Effector memory CD4-positive, alpha-beta T cell (primary cell): ENCODE data around the gene ITPRIPL1.

ENCODE experiments used
- DNase-seq, 3 donors: peaks; one replicate each; pipeline ENCODE4 v3.0.0-alpha.2; 2020
- H3K27ac ChIP-seq: 2 replicates; pipeline ENCODE4 v1.7.0; 2013; ENCODE audit warnings: mild to moderate bottlenecking, low read length, moderate library complexity; ENCODE audit not compliant: insufficient read depth, poor library complexity, severe bottlenecking
- H3K27me3 ChIP-seq: replicated peaks from 2 replicates; pipeline ENCODE4 v1.7.0; 2013; ENCODE audit warnings: mild to moderate bottlenecking, low read length; ENCODE audit not compliant: insufficient read depth, control insufficient read depth, poor library complexity, severe bottlenecking
- H3K36me3 ChIP-seq: 2 replicates; pipeline ENCODE4 v1.7.0; 2013; ENCODE audit warnings: mild to moderate bottlenecking, low read length, moderate library complexity; ENCODE audit not compliant: control insufficient read depth, insufficient read depth
- H3K4me1 ChIP-seq: 2 replicates; pipeline ENCODE4 v1.7.0; 2013; ENCODE audit warnings: low read length, mild to moderate bottlenecking; ENCODE audit not compliant: control insufficient read depth, insufficient read depth, poor library complexity, severe bottlenecking
- H3K4me3 ChIP-seq: 2 replicates; pipeline ENCODE4 v1.7.0; 2013; ENCODE audit warnings: low read length, low read depth, mild to moderate bottlenecking; ENCODE audit not compliant: insufficient read depth, poor library complexity, severe bottlenecking
- H3K9me3 ChIP-seq: 2 replicates; pipeline ENCODE4 v1.7.0; 2013; ENCODE audit warnings: mild to moderate bottlenecking, low read length, moderate library complexity; ENCODE audit not compliant: control insufficient read depth

The ITPRIPL1 gene

GRCh38 chr2:96333708-96334107 lies 8.6 kb downstream of the ITPRIPL1 start:
- DNase-seq: no peak
- Histone ChIP-seq H3K27me3 (no peaks in the 10 kb centered on the region), H3K9me3 (no peaks in the 10 kb centered on the region), H3K27ac (no peak overlapping the region), H3K4me3 (no peak overlapping the region), H3K36me3 (no peaks in the 10 kb centered on the region), H3K4me1 (peaks cover 6% of the 10 kb centered on the region)

DNA sequence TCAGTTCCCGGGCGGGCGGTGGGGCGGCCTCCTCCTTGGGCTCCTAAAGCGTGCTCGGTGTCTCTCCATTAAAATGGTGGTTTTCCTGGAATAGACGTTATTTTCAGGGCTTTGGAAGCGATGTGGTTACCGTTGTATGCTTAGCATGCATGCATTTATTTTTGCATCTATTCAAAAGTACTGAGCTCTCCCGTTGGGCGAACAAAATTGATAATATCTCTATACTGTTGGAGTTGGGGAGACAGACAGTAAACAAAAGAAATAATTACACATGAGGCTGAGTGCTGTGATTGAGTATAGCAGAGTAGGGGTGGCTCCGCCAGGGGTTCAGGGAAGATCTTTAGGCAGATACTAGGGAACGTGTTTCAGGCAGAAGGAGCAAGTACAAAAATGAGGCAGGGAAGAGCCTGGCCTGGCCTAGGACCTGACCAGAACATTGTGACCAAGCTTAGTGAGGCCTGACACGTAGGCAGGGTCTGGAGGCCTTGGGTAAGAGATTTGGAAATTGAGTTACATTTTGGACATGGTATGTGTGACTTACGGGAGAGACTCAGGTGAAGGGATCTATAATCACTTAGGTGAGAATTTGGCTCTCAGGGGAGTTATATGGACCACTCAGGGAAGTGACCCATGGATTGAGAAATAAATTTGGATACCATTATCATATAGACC lies 11.1 kb downstream of the ITPRIPL1 start:
- H3K9me3 ChIP-seq: no peaks in the 10 kb centered on the region
- H3K36me3 ChIP-seq: no peaks in the 10 kb centered on the region
- peak overlapping the region; percentile 82 for H3K27ac ChIP-seq
- DNase-seq: no peak
- peak overlapping the region; percentile 68 for H3K4me3 ChIP-seq
- H3K27me3 ChIP-seq: no peaks in the 10 kb centered on the region
- peaks cover 7% of the 10 kb centered on the region for H3K4me1 ChIP-seq

- Histone ChIP-seq H3K9me3 (no peaks in the 10 kb centered on the region), H3K27me3 (no peaks in the 10 kb centered on the region), H3K4me3 (no peak overlapping the region), H3K4me1 (peaks cover 13% of the 10 kb centered on the region), H3K27ac (no peak overlapping the region), H3K36me3 (no peaks in the 10 kb centered on the region)
- no peak for DNase-seq
Observed at GRCh38 chr2:96336873-96337272, 11.8 kb downstream of the ITPRIPL1 start.

GRCh38 chr2:96340493-96341414 lies 15.6 kb downstream of the ITPRIPL1 start:
- Histone ChIP-seq H3K27ac (peak overlapping the region; percentile 80), H3K36me3 (no peaks in the 10 kb centered on the region), H3K9me3 (no peaks in the 10 kb centered on the region), H3K4me1 (peaks cover 38% of the 10 kb centered on the region), H3K4me3 (no peak overlapping the region), H3K27me3 (no peaks in the 10 kb centered on the region)
- no peak for DNase-seq

DNA sequence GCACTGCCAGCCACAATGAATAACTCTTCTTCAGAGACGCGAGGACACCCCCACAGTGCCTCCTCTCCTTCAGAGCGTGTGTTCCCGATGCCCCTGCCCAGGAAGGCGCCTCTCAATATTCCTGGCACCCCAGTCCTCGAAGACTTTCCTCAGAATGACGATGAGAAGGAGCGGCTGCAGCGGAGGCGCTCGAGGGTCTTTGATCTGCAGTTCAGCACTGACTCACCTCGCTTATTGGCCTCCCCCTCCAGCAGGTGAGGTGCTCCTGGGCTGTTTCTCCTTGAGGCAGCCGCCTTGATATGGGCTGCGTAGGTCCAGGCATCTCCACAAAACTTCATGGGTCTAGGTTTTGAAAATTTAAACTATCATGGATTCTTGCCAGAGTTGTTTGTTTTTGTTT lies 16.5 kb downstream of the ITPRIPL1 start:
- Histone ChIP-seq H3K4me1 (peaks cover 38% of the 10 kb centered on the region), H3K27ac (peak overlapping the region; percentile 80), H3K9me3 (no peaks in the 10 kb centered on the region), H3K4me3 (no peak overlapping the region), H3K27me3 (no peaks in the 10 kb centered on the region), H3K36me3 (no peaks in the 10 kb centered on the region)
- DNase-seq: peak in 1 of 3 donors; percentile 31

GRCh38 chr2:96342085-96342484 lies 17.0 kb downstream of the ITPRIPL1 start:
- peak; percentile 26 to 58 (median 40) for DNase-seq
- Histone ChIP-seq H3K9me3 (no peaks in the 10 kb centered on the region), H3K4me1 (peaks cover 38% of the 10 kb centered on the region), H3K27ac (peak overlapping the region; percentile 80), H3K27me3 (no peaks in the 10 kb centered on the region), H3K36me3 (no peaks in the 10 kb centered on the region), H3K4me3 (no peak overlapping the region)

GRCh38 chr2:96344011-96344410 lies 18.9 kb downstream of the ITPRIPL1 start:
- H3K4me3 ChIP-seq: no peak overlapping the region
- peaks cover 38% of the 10 kb centered on the region for H3K4me1 ChIP-seq
- no peaks in the 10 kb centered on the region for H3K36me3 ChIP-seq
- peak overlapping the region; percentile 67 for H3K27ac ChIP-seq
- H3K9me3 ChIP-seq: no peaks in the 10 kb centered on the region
- peak; percentile 30 to 51 (median 31) for DNase-seq
- H3K27me3 ChIP-seq: no peaks in the 10 kb centered on the region

- Histone ChIP-seq H3K27me3 (no peaks in the 10 kb centered on the region), H3K4me1 (peaks cover 38% of the 10 kb centered on the region), H3K4me3 (no peak overlapping the region), H3K9me3 (no peaks in the 10 kb centered on the region), H3K36me3 (no peaks in the 10 kb centered on the region), H3K27ac (no peak overlapping the region)
- no peak for DNase-seq
Observed at GRCh38 chr2:96345438-96345837, 20.3 kb downstream of the ITPRIPL1 start.

- DNase-seq: no peak
- Histone ChIP-seq H3K27me3 (no peaks in the 10 kb centered on the region), H3K27ac (no peak overlapping the region), H3K4me1 (peaks cover 38% of the 10 kb centered on the region), H3K9me3 (no peaks in the 10 kb centered on the region), H3K36me3 (no peaks in the 10 kb centered on the region), H3K4me3 (no peak overlapping the region)
Observed at GRCh38 chr2:96345868-96346462, 20.8 kb downstream of the ITPRIPL1 start.

DNA sequence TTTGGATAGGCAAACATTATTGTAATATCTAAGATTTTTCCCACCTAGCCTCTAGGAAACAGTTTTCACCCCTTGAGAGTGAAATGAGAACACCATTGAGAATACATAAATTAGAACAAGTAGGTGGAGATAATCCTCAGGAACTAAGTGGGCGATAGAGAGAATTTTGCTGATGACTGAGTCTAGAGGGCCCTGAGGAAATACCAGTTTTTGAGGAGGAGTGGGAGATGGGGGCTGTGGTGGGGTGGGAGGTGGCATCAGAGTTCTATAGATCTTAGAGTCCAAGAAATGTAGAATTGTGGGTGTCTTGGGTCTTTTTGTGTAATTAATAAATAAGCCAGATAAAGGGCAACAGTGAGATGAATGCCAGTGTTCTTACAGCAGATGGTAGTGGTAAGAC lies 22.3 kb downstream of the ITPRIPL1 start:
- H3K4me1 ChIP-seq: peaks cover 26% of the 10 kb centered on the region
- no peak overlapping the region for H3K27ac ChIP-seq
- no peaks in the 10 kb centered on the region for H3K27me3 ChIP-seq
- H3K4me3 ChIP-seq: no peak overlapping the region
- DNase-seq: no peak
- H3K36me3 ChIP-seq: no peaks in the 10 kb centered on the region
- no peaks in the 10 kb centered on the region for H3K9me3 ChIP-seq
